ENCODE data around the gene SORCS1. TPM values are rescaled to one million over a fixed set of nuclear protein-coding genes. Genes with fewer than 3 reads are reported as not detected.

Gene SORCS1
- total RNA-seq, 3 donors from 2014 or later, result 0.73 to 3.3 (median 2.9) TPM

- no peaks in the 10 kb centered on the region for H3K9me3 ChIP-seq
- H3K27me3 ChIP-seq, result peaks cover 0 to 35% of the 10 kb centered on the region in 2 donors
- H3K4me1 ChIP-seq, result no peaks in the 10 kb centered on the region
- no peak for TF ChIP-seq POLR2A (IDR thresholded peaks at IDR 0.05)
- intact Hi-C loops (cut with DNase I; ENCODE audit: low total_unique reads), result no loop called here
- H3K36me3 ChIP-seq, result no peaks in the 10 kb centered on the region
- no peak overlapping the region for H3K4me3 ChIP-seq
- DNase-seq (ENCODE audit: low spot score in 2 of 2), result no peak
- no peak overlapping the region for H3K27ac ChIP-seq
Measured at GRCh38 chr10:107166403-107166802, 1.9 kb upstream of the SORCS1 start.

GRCh38 chr10:107164992-107165391, 486 bp upstream of the SORCS1 start:
- Histone ChIP-seq H3K4me3 (peak overlapping the region; percentile 19 to 69 (median 47)), H3K27me3 (peaks cover 0 to 40% of the 10 kb centered on the region in 2 donors), H3K9me3 (no peaks in the 10 kb centered on the region), H3K4me1 (no peaks in the 10 kb centered on the region), H3K27ac (peak overlapping the region in 1 of 2 donors; percentile 26), H3K36me3 (no peaks in the 10 kb centered on the region)
- intact Hi-C loops (cut with DNase I; ENCODE audit: low total_unique reads), result no loop called here
- TF ChIP-seq POLR2AphosphoS5 (IDR thresholded peaks at IDR 0.05) (no peak), POLR2A (IDR thresholded peaks at IDR 0.05) (no peak), CTCF (IDR thresholded peaks at IDR 0.05) (no peak)
- DNase-seq (ENCODE audit: low spot score in 2 of 2), result no peak

- H3K27ac ChIP-seq, result no peak overlapping the region
- H3K4me3 ChIP-seq, result peak overlapping the region; percentile 32 to 69 (median 47)
- no peaks in the 10 kb centered on the region for H3K9me3 ChIP-seq
- no peaks in the 10 kb centered on the region for H3K4me1 ChIP-seq
- intact Hi-C loops (cut with DNase I; ENCODE audit: low total_unique reads), result no loop called here
- DNase-seq (ENCODE audit: low spot score in 2 of 2), result no peak
- H3K36me3 ChIP-seq, result no peaks in the 10 kb centered on the region
- TF ChIP-seq POLR2AphosphoS5 (IDR thresholded peaks at IDR 0.05) (no peak), CTCF (IDR thresholded peaks at IDR 0.05) (no peak), POLR2A (IDR thresholded peaks at IDR 0.05) (no peak)
- H3K27me3 ChIP-seq, result peaks cover 0 to 40% of the 10 kb centered on the region in 2 donors
Measured at GRCh38 chr10:107163076-107163855, 1.2 kb downstream of the SORCS1 start.

GRCh38 chr10:107160866-107161265, 3.6 kb downstream of the SORCS1 start:
- Histone ChIP-seq H3K27ac (no peak overlapping the region), H3K27me3 (peaks cover 0 to 29% of the 10 kb centered on the region in 2 donors), H3K9me3 (no peaks in the 10 kb centered on the region), H3K4me1 (no peaks in the 10 kb centered on the region), H3K4me3 (no peak overlapping the region), H3K36me3 (no peaks in the 10 kb centered on the region)
- no peak for DNase-seq (ENCODE audit: low spot score in 2 of 2)
- TF ChIP-seq CTCF (IDR thresholded peaks at IDR 0.05) (no peak), POLR2AphosphoS5 (IDR thresholded peaks at IDR 0.05) (no peak), POLR2A (IDR thresholded peaks at IDR 0.05) (no peak)
- intact Hi-C loops (cut with DNase I; ENCODE audit: low total_unique reads), result no loop called here

GRCh38 chr10:107159871-107160270, 4.6 kb downstream of the SORCS1 start:
- intact Hi-C loops (cut with DNase I; ENCODE audit: low total_unique reads), result no loop called here
- H3K27me3 ChIP-seq, result peaks cover 0 to 19% of the 10 kb centered on the region in 2 donors
- H3K27ac ChIP-seq, result no peak overlapping the region
- H3K4me3 ChIP-seq, result no peak overlapping the region
- H3K4me1 ChIP-seq, result no peaks in the 10 kb centered on the region
- H3K36me3 ChIP-seq, result no peaks in the 10 kb centered on the region
- DNase-seq (ENCODE audit: low spot score in 2 of 2), result no peak
- no peaks in the 10 kb centered on the region for H3K9me3 ChIP-seq
- TF ChIP-seq POLR2A (IDR thresholded peaks at IDR 0.05) (no peak), CTCF (IDR thresholded peaks at IDR 0.05) (no peak), POLR2AphosphoS5 (IDR thresholded peaks at IDR 0.05) (no peak)
